ENCODE results near the gene TUNAR.

- TF ChIP-seq, protein P1, sequence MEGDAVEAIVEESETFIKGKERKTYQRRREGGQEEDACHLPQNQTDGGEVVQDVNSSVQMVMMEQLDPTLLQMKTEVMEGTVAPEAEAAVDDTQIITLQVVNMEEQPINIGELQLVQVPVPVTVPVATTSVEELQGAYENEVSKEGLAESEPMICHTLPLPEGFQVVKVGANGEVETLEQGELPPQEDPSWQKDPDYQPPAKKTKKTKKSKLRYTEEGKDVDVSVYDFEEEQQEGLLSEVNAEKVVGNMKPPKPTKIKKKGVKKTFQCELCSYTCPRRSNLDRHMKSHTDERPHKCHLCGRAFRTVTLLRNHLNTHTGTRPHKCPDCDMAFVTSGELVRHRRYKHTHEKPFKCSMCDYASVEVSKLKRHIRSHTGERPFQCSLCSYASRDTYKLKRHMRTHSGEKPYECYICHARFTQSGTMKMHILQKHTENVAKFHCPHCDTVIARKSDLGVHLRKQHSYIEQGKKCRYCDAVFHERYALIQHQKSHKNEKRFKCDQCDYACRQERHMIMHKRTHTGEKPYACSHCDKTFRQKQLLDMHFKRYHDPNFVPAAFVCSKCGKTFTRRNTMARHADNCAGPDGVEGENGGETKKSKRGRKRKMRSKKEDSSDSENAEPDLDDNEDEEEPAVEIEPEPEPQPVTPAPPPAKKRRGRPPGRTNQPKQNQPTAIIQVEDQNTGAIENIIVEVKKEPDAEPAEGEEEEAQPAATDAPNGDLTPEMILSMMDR (conservative IDR thresholded peaks at IDR 0.05; ENCODE audit: low read depth in 2 of 2): no peak
- TF ChIP-seq, protein P2, sequence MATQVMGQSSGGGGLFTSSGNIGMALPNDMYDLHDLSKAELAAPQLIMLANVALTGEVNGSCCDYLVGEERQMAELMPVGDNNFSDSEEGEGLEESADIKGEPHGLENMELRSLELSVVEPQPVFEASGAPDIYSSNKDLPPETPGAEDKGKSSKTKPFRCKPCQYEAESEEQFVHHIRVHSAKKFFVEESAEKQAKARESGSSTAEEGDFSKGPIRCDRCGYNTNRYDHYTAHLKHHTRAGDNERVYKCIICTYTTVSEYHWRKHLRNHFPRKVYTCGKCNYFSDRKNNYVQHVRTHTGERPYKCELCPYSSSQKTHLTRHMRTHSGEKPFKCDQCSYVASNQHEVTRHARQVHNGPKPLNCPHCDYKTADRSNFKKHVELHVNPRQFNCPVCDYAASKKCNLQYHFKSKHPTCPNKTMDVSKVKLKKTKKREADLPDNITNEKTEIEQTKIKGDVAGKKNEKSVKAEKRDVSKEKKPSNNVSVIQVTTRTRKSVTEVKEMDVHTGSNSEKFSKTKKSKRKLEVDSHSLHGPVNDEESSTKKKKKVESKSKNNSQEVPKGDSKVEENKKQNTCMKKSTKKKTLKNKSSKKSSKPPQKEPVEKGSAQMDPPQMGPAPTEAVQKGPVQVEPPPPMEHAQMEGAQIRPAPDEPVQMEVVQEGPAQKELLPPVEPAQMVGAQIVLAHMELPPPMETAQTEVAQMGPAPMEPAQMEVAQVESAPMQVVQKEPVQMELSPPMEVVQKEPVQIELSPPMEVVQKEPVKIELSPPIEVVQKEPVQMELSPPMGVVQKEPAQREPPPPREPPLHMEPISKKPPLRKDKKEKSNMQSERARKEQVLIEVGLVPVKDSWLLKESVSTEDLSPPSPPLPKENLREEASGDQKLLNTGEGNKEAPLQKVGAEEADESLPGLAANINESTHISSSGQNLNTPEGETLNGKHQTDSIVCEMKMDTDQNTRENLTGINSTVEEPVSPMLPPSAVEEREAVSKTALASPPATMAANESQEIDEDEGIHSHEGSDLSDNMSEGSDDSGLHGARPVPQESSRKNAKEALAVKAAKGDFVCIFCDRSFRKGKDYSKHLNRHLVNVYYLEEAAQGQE (IDR thresholded peaks at IDR 0.05; ENCODE audit: unreplicated experiment): no peak
- TF ChIP-seq CREB1 (CRISPR knock-in tag; IDR thresholded peaks at IDR 0.05; ENCODE audit: low read depth): no peak
- TF ChIP-seq POLR2AphosphoS5 (IDR thresholded peaks at IDR 0.05; ENCODE audit: low read depth): no peak
- TF ChIP-seq EZH2 (IDR thresholded peaks at IDR 0.05; ENCODE audit: low read depth, unreplicated experiment): no peak
- no peak for TF ChIP-seq NANOG (IDR thresholded peaks at IDR 0.05; ENCODE audit: borderline replicate concordance)
- TF ChIP-seq ETS1 (IDR thresholded peaks at IDR 0.05): no peak
Measured at GRCh38 chr14:95857275-95857674, 19.4 kb upstream of the TUNAR start.
